ENCODE results near the gene CACNG3.
"Not testable (repeated sequence)": the region's sequence is repeated elsewhere in the genome, so short reads cannot be mapped to it uniquely, and the experiment has no call there.

CACNG3 gene

DNA sequence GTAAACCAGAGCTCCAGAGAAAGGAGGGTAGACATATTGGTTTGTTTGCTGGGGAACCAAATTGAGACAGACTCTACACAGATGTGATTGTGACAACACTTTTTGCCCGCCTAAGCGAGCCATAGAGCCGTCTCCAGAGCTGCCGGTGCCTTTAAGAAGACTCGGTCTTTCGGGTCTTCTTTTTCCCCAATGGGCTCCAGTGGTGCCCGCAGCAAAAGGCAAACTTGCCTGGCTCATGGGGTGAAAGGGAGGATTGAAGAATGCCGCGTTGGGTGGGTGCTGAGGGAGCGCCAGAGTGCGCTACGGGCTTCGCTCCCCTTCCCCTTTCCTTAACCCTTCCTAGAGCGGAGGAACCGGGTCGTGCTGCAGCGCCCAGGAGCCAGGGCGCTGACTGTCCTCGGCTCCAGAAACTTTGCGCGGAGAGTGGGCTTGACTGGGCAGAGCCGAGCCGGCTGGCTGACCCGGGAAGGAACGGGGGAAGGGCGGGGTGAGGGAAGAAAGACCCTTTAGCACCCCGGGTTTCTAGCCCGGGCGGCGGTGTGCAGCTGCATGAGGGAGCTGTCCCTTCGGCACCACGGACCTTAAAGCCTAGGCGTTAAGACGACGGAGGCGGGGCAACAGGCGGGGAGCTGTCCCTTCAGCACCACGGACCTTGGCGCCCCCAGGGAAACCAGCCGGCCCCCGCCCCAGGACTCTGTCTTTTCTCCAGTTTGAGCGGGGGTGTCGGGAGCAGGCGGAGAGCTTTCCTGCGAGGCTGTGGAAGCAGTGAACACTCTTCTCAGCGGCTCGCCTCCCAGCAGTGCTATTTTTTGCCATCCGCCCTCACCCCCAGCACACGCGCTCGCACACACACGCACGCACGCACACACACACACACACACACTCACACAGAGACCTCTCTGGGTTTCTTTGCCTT lies at the start of gene CACNG3:
Gene CACNG3, plus strand, starts transcription at position 880 of the 916 bp plus-strand sequence. CDS start 420 bp downstream, outside the sequence.
- peak; percentile 33 for DNase-seq

- no peak for DNase-seq
Observed at GRCh38 chr16:24206926-24207325, 49.2 kb upstream of the CACNG3 start.

DNA sequence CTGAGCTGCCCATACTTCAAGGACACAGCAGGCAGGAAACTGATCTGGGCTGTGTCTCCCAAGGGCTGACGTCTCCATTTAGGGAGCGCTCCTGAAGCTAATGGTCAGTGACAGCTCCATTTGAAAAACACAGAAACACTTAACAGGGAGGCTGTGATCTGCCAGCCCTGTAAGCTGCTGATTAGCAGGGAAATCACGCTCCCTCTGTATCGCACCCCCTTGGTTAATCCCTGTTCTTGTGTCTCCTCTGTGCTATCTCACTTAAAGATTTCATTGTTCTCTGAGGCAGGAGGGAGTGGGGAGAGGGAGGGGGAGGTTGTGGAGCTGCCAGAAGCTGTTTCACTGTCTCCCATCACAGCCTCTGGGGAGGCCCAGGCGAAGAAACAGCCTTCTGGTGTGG lies 47.4 kb upstream of the CACNG3 start:
- no peak for DNase-seq

DNA sequence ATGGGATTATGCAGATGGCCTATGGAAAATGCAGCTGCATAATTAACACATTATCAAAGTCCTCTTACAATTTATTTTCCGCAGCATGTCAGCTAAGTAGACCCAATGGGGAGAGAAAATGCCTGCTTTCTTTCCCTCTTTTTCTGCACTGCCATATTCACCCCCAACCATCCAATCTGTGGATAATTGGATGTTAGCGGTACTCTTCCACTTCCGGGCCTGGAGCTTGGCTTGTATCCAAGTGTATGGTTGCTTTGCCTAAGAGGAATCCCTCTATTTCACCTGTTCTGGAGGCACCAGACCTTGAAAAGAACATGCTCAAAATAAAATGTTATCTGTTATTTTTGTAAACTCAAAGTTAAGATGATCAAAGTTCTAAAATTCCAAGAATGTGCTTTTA lies 41.1 kb upstream of the CACNG3 start:
- no peak for DNase-seq

- no peak for DNase-seq
Observed at GRCh38 chr16:24216961-24217360, 39.2 kb upstream of the CACNG3 start.

GRCh38 chr16:24217461-24217860 lies 38.7 kb upstream of the CACNG3 start:
- no peak for DNase-seq

- no peak for DNase-seq
Observed at GRCh38 chr16:24218299-24218698, 37.8 kb upstream of the CACNG3 start.

DNA sequence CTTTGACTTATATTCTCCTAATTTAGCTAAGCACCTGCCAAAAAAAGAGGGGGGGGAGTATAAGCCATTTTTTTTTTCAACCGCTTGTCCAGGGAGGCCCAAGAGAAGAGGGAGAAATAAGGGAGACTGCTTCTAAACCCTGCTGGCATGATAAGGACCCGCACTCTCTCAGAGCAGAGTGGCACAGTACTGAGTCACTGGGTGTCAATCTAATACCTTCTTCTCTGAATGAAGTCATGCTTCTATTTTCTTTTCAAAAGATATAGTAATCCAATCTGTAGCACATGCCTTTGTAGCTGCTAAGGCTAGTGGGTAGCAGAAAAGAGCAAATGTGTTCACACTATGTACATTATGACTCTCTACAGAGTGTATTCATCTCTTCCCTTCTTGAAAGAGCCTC lies 34.9 kb upstream of the CACNG3 start:
- DNase-seq, result no peak

- DNase-seq, result no peak
Observed at GRCh38 chr16:24228514-24228913, 27.6 kb upstream of the CACNG3 start.

DNA sequence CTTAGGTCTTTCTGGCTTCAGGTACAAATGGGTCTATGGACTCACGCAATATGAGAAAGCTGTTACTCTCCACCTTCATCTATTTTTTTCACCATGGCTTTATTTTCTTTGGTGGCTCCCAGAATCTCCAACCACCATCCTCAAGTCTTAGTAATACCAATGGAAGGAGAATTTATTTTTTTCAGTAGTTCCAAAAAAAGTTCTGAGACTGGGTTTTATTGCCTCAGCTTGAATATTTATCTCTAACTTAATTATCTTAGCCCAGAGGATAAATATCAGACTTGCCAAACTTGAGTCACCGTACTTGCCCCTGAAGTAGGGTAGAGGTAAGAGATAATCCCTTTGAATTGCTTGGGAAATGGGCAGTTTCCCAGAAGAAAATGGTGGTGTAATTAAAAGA lies 23.2 kb upstream of the CACNG3 start:
- no peak for DNase-seq

- no peak for DNase-seq
Observed at GRCh38 chr16:24234737-24235136, 21.4 kb upstream of the CACNG3 start.

DNA sequence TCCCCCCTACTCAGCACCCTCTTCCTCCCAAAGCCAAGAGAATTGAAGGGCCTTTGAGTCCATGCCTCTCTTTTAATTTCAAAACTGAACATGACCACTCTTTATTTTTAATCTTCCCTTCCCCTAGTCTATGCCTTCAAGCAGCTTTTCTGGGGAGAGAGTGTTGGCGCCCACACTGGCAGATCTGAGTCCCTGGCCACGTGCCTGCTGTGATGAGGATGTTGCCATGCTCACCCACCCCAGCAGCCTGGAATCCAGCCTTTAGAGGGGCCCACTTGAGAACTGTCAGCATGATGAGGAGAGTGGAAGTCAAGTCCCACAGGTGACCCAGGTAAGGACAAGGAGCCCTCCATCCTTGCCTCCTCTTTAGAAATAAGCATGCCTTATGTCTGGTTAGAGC lies 20.3 kb upstream of the CACNG3 start:
- DNase-seq, result no peak

DNA sequence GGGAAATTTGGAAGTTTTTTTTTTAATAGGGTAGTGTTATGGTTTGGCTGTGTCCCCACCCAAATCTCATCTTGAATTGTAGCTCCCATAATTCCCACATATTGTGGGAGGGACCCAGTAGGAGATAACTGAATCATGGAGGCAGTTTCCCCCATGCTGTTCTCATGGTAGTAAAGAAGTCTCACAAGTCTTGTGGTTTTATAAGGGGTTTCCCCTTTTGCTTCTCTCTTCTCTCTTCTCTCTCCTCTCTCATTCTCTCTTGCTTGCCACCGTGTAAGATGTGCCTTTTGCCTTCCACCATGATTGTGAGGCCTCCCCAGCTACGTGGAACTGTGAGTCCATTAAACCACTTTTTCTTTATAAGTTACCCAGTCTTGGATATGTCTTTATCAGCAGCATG lies 17.3 kb upstream of the CACNG3 start:
- not testable (repeated sequence) for DNase-seq

DNA sequence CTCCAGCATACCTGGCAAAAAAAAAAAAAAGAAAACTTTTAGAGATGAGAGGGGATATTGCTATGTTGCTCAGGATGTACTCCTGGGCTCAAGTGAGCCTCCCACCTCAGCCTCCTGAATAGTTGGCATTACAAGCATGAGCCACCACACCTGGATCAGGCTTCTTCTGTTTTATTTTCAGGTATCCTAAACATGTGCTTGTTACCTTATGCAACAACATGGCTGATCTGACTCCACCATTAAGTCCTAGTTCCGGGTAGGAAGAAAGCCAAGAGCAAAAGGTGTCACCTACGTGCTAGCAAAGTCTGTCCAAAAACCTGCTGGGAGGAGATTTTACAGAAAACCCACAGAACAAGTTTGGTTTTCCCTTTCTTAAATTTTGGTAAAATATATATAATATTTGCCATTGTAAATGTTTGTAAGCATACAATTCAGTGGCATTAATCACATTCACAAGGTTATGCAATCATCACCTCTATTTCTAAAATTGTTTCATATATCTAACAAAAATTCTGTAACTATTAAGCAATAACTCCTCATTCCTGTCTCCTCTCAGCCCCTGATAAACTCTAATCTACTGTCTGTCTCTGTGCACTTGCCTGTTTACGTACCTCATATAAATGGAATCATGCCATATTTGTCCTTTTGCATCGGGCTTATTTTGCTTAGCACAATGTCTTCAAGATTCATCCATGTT lies 9.1 kb upstream of the CACNG3 start:
- DNase-seq, result no peak

- DNase-seq, result peak; percentile 11
Observed at GRCh38 chr16:24253192-24253591, 2.9 kb upstream of the CACNG3 start.

- no peak for DNase-seq
Observed at GRCh38 chr16:24257958-24258357, 1.8 kb downstream of the CACNG3 start.

DNA sequence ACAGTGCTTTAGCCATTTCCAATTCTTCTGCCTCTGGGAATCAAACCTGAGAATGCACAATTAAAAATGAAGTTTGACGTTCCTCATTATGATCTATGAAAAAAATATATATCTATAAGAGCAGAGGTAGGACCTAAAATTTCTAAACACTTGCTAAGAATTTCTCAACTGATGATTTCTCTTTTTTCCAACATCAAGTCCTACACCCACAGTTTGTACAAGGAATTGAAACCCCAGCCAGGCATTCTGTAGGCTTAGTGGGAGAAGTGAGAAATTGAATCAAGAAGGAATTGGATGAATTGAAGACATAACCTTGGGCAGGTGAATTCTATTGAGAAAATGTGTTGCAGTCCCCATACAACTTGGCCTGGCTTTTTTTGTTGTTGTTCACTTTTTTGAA lies 2.7 kb downstream of the CACNG3 start:
- DNase-seq, result no peak

- no peak for DNase-seq
Observed at GRCh38 chr16:24262816-24263215, 6.7 kb downstream of the CACNG3 start.

DNA sequence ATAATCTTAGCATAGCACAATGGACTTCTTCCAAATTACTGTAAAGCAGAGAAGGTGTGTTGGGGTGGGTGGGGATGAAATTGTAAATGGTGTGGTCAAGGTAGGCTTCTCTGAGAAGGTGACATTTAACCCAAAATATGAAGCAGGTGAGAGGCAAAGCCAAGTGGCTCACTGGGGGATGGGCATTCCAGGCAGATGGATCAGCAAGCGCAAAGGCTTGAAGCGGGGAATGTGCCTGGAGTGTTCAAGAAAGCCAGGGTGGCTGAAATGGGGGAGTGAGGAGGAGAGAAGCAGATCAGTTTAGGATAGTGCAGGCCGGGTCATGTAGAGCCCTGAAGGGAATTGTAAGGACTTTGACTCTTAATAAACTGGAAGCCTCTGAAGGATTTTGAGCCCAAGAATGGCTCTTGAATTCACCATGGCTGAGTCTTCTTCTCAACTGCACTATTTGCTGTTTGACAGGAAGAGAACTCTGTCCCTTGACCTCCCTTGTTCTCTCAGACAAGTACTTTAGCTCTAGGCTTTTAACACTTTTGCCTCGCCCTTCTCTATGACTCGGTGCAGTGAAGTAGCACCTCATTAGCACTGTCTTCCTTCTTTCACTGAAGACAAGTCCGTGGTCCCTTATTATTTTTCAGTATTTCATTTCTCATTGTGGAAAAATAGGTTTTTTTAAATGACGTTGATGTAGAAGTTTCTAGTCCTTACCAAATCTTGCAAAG lies 14.7 kb downstream of the CACNG3 start:
- DNase-seq, result no peak

DNA sequence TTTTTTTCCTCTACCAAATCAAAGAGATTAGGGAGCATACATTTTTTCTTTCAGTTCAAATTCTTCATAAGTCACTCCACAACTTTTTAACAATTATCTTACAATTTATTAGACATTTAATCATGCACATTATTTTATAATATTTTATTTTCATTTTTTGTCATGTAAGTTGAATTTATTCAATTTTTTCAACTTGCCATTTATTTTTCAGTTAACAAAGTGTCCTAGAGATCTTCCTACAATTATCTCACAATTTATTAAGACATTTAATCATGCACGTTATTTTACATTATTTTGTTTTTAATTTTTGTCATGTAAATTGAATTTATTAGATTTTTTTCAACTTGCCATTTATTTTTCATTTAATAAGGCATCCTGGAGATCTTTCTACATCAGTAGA lies 16.2 kb downstream of the CACNG3 start:
- no peak for DNase-seq

DNA sequence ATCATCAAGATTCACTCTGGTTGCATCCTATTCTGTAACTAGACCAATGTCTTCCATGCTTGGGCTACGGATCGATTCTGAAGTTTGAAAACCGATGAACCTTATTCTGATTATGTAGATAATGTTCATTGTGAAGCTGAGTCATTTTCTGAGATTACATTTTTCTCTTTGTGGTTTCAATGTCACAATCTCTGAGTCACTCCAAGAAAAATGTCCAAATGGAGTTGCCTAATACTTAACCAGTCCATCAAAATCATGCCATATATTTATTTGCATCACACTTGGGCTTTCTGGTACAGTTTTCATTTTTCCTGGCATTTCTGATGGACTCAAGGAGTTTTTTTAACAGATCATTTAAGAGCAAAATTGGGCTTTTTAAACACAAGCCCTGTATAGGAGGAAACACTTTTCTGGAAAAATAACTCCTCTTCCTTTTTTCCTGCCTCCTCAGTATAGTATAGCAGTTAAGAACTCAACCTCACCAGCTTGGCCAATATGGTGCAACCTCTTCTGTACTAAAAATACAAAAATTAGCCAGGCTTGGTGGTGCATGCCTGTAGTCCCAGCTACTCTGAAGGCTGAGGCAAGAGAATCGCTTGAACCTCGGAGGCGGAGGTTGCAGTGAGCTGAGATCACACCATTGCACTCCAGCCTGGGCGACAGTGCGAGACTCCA lies 17.5 kb downstream of the CACNG3 start:
- peak; percentile 2 for DNase-seq

GRCh38 chr16:24275413-24275812 lies 19.3 kb downstream of the CACNG3 start:
- no peak for DNase-seq

DNA sequence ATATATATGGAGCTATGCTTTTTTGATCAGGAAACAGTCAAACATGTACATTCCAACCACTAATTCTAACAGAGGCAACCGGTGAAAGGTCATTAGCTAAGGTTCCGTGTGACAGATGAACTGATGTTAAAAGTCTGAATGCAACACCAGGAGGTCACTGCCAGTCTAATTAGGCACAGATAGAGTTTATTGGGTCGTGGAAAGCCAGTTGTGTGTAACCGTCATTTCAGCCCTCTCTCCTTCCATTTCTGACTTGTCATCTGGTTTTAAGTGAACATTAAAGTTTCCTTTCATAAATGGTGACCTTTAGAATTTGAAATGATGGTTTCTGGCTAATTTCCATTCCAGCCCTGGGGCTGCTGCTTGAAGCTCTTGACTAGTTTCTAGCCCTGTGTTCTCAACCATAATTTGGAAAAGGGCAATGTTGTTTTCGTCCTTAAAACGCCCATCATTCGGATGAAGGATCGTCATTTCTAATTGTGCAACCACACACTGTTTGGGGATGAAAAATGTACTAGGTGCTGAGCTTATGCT lies 23.9 kb downstream of the CACNG3 start:
- DNase-seq, result no peak
